GM18858 (cell line): ENCODE data around the gene CBARP.

Experiments
- ATAC-seq: cut with Tn5 transposase; IDR thresholded peaks from one replicate; pipeline ENCODE4 v1.9.1; 2021; ENCODE audit not compliant: unreplicated experiment

Gene CBARP

GRCh38 chr19:1228161-1228957 lies 9.4 kb downstream of the CBARP start:
- no peak for ATAC-seq

GRCh38 chr19:1227304-1228054 lies 10.3 kb downstream of the CBARP start:
- no peak for ATAC-seq

- ATAC-seq, result no peak
These were observed 11.1 kb downstream of the CBARP start for GRCh38 chr19:1226522-1227303.

GRCh38 chr19:1226227-1226518 lies 11.6 kb downstream of the CBARP start:
- ATAC-seq, result no peak

GRCh38 chr19:1225440-1226226 lies 12.2 kb downstream of the CBARP start:
- ATAC-seq, result no peak

GRCh38 chr19:1224847-1225246 lies 13.0 kb downstream of the CBARP start:
- ATAC-seq, result no peak

- ATAC-seq, result no peak
These were observed 13.6 kb downstream of the CBARP start for GRCh38 chr19:1224047-1224825.

- no peak for ATAC-seq
These were observed 14.6 kb downstream of the CBARP start for GRCh38 chr19:1223018-1223855.

GRCh38 chr19:1222394-1222793 lies 15.4 kb downstream of the CBARP start:
- ATAC-seq, result no peak

GRCh38 chr19:1221904-1222255 lies 15.9 kb downstream of the CBARP start:
- ATAC-seq, result no peak

- ATAC-seq, result no peak
These were observed 16.6 kb downstream of the CBARP start for GRCh38 chr19:1220976-1221903.

- no peak for ATAC-seq
These were observed 17.3 kb downstream of the CBARP start for GRCh38 chr19:1220477-1220930.

- ATAC-seq, result no peak
These were observed 17.9 kb downstream of the CBARP start for GRCh38 chr19:1219786-1220476.

- ATAC-seq, result no peak
These were observed 18.8 kb downstream of the CBARP start for GRCh38 chr19:1218751-1219567.

- ATAC-seq, result no peak
These were observed 20.4 kb downstream of the CBARP start for GRCh38 chr19:1217366-1217765.

- ATAC-seq, result no peak
These were observed 21.0 kb downstream of the CBARP start for GRCh38 chr19:1216756-1217155.
